HG03442 (cell line): ENCODE measurements around the gene ZNF157.

ENCODE experiments used
- ATAC-seq: cut with Tn5 transposase; IDR thresholded peaks from one replicate; pipeline ENCODE4 v1.9.1; 2021; ENCODE audit warnings: mild to moderate bottlenecking, moderate library complexity; ENCODE audit not compliant: unreplicated experiment

ZNF157 gene

GRCh38 chrX:47446971-47447370 is 76.6 kb downstream of the ZNF157 start:
- no peak for ATAC-seq

GRCh38 chrX:47447607-47448006 is 77.2 kb downstream of the ZNF157 start:
- ATAC-seq: no peak

- ATAC-seq: no peak
These were observed 77.9 kb downstream of the ZNF157 start for GRCh38 chrX:47448165-47448806.

- ATAC-seq: no peak
These were observed 81.7 kb downstream of the ZNF157 start for GRCh38 chrX:47452112-47452511.

- ATAC-seq: no peak
These were observed 85.7 kb downstream of the ZNF157 start for GRCh38 chrX:47456080-47456479.

- no peak for ATAC-seq
These were observed 88.2 kb downstream of the ZNF157 start for GRCh38 chrX:47458528-47458927.

GRCh38 chrX:47460561-47460960 is 90.2 kb downstream of the ZNF157 start:
- no peak for ATAC-seq
